ENCODE measurements around the gene SRC.

SRC gene

DNA sequence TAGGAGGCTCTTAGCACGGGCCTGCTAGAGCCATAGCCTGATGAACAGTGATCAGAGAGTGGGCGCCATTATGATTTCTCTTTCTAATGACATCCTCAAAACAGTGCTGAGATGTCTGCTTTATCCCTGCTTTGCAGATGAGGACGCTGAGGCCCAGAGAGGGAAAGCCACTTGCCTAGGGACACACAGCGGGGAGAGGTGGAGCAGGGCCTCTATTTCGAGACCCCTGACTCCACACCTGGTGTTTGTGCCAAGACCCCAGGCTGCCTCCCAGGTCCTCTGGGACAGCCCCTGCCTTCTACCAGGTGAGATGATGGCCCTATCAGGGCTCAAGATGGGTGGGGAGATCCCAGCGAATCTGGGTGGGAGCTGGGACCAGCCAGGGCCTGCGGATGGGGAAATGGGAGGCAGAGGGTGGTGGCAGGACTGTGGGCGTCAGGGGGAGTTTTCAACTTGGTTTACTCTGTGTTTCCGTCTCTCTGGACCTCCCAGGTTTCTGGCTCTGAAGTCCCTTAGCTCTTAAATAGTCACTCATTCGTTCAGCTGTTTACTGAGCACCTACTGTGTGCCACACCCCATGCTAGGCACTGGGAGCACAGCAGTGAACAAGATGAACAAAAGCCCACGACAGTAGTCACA is 36.7 kb downstream of the SRC start:
- no peak for DNase-seq (ENCODE audit: low read depth, low spot score)

DNA sequence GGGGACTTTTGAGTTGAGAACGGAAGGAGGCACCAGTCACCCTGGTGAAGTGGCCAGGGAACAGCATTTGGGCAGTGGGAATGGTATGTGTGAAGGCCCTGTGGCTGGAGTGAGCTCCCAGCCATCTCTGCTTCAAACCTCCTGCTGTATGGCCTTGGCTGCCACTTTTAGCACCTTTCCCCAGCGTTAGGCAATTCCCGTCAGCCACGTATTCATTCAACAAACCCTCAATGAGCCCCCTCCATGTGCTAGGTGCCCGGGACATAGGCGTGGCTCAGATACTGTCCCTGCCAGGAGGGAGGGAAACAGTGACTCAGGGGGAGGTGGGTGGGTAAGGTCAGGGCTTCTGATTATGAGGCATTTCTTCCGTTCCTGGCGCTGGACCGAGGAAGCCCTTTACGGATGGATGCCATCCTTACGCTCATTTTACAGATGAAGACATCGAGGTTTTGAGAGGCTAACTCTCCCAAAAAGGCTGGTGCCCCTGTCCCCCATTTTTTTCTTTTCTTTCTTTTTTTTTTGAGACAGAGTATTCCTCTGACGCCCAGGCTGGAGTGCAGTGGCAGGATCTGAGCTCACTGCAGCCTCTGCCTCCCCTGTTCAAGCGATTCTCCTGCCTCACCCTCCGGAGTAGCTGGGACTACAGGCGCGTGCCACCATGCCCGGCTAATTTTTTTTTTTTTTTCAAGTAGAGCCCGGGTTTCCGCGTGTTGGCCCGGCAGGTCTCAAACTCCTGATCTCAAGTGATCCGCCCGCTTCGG is 37.5 kb downstream of the SRC start:
- DNase-seq (ENCODE audit: low read depth, low spot score), result peak; percentile 57

DNA sequence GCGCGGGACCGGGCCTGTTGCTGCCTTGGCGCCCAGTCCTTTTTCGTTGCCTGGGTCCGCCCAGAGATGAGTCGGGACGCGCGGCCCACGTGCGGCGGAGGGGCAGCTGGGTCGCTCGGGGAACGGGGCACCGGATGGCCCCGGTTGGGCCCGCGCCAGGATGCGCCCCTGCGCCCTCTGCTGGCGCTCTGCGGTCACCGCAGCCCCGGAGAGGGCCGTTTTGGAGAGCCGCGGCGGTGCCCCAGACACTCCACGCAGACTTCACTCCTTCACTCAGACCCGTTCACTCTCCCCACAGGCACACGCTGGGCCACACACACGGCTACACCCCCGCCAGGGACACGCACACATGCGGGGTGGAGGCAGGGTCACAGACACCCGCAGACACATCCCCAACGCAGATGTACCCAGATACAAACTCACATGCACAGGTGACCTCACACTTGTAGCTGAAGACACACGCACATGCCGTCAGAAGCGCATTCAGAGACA is 38.8 kb downstream of the SRC start:
- DNase-seq (ENCODE audit: low read depth, low spot score), result peak; percentile 80

DNA sequence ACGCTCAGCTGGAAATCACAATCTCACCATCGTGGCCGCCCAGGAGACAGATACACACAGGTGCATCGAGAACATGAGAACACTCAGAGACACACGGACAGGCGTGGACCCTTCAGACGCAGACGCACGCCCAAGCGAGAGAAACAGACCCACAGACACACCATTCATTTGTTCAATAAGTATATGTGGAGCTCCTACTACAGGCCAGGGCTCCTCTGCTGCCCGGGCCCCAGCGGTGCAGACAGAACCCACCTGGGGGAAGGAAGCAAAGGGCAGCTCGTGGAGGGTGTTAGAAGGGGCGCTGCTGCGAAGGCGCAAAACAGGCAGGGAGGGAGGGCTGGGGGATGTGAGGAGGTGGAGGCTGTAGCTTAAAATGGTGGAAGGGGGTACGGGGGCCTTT is 39.2 kb downstream of the SRC start:
- DNase-seq (ENCODE audit: low read depth, low spot score), result no peak

DNA sequence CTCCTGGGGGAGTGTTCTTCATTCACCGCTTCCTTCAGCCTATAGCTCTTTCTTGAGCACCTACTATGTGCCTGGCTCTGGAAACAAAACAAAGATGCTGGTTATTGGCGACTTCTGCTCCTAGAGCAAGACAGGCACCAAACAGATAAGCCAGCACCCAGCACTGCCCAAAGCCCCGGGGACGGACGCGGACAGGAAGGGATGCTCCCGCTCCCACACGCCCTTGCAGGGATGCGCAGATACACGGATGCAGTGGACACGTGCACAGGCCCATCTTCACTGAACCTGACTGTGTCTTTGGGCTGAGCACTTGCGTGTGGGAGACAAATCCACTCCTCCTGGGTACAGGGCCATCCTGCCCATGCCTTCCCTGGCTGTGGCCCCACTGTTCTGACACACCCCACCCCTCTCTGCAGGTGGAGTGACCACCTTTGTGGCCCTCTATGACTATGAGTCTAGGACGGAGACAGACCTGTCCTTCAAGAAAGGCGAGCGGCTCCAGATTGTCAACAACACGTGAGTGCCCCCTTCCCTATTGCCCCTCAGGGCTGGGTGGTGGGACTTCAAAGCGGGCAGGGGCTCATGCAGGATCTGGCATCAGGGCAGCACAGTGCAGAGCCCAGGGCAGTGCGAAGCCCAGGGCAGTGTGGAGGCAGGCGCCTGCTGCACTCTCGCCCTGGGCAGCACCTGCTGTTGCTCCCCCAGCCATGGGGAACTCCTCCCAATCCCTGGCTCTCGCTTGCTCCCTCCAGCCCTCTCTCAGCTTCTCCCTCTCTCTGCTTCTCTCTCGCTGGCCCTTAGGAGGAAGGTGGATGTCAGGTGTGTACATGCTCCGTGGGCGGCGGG is 39.9 kb downstream of the SRC start:
- no peak for DNase-seq (ENCODE audit: low read depth, low spot score)

DNA sequence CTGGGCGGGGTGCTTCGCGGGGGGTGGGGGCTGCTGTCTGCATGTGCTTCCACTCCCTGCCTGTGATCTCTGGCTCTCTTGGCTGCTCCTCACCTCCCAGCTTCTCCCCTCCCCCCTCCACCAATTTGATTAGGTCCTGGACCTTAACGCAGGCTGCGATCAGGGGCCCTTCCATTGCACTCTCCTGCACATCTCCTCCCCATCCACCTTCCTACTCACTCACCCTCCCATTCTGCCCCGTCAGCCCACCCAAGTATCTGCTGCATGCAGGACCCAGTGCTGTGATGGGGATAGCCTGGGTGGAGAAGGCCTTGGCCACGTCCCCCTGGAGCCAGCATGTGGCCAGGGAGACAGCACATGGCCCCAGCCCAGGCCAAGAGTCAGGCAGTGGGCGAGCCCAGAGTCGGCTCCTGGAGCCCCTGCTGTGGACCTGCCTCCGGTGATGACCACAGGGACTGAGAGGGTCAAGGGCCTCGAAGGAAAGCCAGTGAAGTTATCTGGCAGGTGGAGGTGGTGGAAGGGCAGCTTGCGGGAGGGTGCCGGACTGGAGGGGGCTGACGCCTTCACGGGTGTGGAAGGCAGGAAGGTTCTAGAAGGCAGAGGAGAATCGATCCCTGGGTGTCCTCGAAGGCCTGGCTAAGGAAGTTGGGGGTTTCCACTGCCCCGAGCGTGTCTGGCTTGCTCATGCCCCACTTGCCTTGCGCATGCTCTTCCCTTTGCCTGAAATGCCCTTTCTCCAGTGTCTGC is 40.7 kb downstream of the SRC start:
- no peak for DNase-seq (ENCODE audit: low read depth, low spot score)

DNA sequence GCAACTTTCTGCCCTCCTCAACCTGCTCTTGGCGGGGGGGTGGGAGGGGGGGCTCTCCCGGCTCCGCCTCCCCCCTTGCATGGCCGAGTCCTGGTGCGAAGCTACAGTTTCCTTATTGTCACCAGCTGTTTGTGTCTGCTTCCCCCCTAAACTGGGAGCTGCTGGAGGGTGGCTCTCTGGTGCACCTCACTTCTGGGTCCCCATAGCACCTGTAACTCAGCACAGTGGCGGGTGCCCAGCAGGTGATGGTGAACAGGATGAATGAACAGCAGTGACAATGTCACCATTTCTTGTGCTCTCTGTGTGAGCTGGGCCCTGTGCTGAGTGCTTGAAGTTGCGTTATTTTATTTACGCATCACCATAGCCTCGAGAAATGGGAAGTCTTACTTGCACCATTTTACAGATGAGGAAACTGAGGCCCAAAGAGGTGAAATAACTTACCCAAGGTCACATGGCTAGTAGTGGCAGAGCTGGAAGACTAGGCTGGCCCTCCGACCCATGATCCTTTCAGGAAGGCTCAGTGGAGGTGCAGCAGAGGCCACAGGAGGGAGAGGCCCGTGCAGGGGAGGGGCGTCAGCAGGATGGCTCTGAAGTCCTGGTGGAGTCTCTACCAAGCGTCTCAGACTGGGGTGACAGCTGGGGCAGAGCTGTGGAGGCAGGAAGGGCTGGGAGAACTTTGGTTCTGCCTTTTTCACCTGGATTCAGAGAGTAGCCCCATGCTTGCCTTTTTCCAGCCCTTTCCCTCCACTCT is 41.8 kb downstream of the SRC start:
- no peak for DNase-seq (ENCODE audit: low read depth, low spot score)

DNA sequence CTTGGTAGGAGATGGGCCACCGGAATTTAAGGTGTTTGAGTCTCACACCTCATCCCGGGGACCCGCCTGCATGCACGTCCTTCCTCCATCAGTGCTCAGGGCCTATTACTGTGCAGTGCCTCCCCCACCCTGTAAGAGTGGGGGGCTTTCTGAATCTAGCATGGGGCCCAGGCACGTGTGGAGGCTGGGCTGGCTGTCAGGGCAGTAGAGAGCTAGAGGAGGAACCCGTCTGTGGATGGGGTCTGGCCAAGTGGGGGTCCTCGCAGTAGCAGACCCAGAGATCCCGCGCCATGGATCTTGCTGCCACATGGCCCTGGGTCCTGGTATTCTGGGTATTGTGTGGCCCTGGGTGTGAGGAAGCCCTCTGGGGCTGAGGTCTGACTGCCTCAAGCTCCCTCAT is 42.9 kb downstream of the SRC start:
- no peak for DNase-seq (ENCODE audit: low read depth, low spot score)

DNA sequence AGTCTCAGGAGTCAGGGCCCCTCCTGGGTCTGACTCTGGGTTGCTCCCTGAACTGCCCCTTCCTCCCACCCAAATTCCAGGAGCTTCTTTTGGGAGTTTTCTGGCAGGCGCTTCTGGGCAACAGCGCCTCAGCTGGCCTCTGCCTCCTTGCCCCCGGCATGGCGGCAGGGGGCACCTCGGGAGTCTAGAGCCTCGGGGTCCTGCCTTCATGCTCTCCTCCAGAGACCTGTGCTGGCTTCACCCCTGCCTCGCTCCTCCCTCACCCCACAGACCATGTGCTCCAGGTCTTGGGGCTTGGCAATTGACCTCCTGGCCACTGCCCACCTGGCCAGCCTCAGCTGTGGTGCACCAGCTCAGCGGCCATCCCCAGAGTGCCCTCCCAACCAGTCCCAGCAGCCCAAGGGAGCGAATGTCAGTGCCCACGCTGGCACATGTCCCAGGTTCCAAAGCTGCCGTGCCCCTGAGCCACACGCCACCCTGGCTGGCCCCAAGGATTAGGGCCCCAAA is 43.4 kb downstream of the SRC start:
- no peak for DNase-seq (ENCODE audit: low read depth, low spot score)

DNA sequence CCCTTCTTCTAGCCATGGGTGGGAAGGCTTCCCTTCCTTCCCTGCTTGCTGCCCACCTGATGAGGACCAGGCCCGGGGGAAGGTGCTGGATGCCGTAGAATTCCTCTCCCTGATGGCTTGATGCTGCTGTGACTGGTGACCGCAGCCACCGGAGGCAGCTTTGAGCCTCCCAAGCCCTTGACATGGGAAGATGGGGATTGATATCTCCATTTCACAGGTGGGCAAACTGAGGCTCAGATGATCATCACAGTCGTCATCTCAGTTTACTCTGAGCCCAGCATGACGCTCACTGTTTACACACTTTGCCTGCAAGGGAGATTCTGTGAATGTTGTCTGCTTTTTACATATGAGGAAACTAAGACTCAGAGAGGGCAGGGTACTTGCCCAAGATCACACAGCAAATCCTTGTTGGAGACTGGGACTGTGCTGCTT is 43.9 kb downstream of the SRC start:
- no peak for DNase-seq (ENCODE audit: low read depth, low spot score)

DNA sequence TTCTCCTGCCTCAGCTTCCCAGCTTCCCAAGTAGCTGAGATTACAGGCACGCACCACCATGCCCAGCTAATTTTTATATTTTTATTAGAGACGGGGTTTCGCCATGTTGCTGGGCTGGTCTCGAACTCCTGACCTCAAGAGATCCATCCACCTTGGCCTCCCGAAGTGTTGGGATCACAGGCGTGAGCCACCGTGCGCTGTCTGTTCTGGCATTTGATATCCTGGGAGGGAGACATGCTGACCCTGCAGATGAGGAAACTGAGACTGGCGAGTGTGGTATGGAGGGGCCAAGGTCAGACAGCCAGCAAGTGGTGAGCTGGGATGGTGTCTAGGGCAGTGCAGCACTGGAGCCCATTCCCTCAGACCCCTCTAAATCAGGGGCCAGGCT is 44.6 kb downstream of the SRC start:
- no peak for DNase-seq (ENCODE audit: low read depth, low spot score)

DNA sequence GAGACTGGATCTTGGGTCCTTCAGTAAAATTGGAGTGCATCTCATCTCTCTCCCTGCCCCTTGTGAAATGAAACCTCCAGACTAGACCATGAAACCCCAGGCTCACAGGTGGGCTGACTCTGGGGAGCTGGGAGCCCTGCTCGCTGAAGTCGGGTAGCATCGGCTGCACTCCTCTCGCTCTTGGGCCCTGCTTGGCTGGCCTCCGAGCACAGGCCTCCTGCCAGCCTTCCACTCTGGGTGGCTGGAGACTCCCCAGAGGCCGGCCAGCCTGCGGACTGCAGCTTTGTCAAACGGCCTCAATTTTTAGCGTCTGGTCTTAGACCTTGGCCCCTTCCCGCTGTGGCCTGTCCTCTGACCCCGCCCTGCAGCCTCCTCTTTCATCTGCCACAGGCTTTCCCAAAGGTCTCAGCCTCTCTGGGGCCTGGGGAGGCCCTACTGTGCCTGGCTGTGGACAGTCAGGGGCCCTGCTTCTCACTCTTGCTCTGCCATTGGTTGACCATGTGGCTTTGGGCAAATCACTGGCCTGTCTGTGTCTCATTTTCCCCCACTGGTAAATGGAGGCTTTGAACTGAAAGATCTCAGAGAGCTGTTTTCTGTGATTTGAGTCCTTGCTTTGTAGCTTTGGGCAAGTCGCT is 45.1 kb downstream of the SRC start:
- no peak for DNase-seq (ENCODE audit: low read depth, low spot score)

DNA sequence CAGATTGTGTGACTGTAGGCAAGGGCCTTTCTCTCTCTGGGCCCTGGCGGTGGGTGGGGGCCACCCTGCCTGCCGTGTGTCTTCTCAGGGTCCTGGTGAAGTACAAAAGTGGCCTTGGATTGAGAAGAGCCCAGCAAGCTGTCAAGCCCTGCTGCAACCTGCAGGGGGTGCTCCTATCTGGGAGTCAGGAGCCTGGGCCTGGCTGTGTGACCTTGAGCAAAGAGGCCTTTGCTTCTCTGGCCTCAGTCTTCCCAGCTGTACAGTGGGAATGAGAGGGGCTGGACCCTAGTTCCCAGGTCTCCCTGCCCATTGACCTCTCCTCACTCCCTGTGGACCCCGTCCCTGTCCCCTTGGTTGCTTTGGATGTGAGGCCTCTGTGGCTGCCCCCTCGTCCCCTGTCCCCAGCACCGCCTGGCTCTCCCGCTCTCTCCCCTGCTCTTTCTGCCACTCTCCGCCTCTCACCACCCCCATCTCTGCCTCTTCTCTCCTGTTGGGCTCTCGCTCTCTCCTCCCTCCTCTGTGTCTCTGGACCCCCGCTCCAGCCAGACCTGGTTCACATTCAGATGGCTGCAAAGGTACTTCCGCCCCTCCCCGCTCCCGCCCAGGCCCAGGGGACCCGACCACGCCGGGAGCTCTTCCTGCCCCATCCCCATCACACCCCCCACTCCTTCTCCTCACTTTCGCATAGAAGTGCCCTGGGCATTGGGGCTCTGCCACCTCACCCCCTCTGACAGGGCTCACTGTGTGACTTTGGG is 46.7 kb downstream of the SRC start:
- no peak for DNase-seq (ENCODE audit: low read depth, low spot score)

DNA sequence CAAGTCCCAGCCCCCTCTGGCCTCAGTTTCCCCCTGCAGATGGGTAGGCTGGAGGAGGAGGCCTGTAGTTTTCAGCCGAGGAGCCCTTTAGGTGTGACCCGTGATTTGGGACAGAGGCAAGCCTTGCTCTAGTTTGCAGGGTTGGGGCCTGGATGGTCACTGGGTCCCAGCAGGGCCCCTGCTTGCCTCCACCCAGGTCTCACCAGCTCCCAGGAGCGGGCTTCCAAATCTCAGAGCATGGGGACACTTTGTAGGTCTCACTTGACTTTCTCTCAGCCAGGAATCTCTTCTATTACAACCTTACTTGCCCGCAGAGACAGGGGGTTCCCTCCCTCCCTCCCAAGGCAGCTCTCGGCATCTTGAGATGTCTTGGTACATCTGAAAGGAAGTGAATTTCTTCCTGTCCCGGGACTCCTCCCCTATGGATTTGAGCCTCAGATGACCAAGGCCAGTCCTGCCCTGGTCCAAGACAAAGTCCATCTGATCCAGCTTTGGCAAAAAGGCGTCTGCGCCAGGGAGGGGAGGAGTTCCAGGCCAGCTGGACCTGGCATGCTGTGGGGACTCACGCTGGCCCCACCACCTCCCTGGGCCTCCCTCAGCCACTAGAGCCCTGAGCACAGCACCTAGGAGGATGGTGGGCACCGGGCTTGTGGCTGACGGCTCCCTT is 47.4 kb downstream of the SRC start:
- no peak for DNase-seq (ENCODE audit: low read depth, low spot score)

DNA sequence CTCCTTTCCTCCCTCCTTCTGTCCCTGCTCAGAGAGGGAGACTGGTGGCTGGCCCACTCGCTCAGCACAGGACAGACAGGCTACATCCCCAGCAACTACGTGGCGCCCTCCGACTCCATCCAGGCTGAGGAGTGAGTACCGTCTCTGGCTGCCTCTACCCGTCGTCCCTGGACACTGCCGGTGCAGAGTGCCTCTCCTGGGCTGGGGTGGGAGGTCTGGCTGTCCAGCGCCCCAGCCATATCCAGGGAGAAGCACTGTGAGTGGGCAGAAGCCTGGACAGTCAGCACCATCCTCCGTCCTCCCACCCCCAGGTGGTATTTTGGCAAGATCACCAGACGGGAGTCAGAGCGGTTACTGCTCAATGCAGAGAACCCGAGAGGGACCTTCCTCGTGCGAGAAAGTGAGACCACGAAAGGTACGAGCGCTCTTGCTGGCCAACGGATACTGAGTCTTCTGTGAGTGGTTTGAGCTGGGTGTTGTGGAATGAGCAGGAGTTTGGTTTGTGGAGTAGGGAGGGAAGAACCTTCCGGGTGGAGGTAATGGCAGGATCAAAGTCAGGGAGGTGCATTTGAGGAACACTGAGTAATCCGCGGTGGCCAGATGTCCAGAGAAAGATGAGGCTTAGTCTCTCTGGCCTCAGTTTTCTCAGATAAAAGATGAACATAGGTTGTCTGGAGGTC is 48.1 kb downstream of the SRC start:
- DNase-seq (ENCODE audit: low read depth, low spot score), result no peak

DNA sequence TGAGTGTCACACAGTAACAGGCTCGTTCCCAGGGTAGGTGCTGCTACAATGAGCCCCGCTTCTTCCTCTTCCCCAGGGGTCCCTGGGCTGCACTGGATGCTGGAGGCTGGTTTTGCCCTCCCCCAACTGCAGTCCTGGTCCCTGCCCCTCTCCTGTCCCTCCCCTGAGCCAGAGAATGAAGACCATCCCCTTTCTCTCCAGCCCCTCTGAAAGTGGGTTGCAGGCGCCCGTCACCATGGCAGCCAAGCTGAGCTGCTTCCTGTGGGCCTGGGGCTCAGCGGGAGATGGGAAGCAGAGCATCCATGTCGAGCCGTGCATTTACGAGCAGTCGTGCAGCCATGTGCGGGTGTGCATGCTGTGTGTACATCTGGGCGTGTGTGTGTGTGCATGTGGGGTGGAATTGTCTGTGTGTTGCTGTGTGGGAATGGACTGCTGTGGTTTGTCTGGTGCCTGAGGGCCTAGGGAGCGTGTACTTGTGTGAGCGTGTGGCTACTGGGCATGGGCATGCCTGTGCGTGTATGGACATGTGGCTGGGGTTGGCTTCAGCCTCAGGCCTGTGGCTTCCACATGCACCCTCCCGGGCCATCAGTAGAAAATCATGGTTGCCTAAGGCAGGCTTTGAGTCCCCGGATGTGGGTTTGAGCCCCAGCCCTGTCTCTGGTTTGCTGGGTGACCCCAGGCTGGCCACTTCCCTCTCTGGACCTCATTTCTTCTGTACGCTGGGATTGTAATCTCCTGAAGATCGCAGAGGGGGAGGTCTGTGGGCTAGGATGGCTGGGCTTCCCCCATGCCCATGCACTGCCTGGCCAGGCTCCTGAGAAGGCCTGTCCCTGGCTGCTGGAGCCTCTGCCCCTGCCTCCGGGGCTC is 48.8 kb downstream of the SRC start:
- no peak for DNase-seq (ENCODE audit: low read depth, low spot score)

DNA sequence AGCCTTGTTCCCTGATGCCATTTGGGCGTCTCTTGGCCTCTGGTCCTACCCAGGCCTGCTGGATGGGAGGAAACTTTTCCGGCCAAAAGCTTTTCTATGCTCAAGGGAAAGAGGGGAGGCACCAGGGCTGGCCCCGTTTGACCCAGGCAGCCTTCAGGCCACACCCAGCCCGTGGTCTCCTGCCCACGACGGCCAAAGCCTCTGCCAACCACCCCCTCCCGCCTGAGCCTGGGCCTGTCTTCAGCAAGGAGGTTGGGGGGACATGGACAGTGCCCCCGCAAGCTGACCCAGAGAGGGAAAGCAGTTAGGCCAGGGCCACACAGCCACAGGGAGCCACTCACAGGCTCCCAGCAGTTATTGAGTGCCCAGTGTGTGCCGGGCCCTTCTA is 49.5 kb downstream of the SRC start:
- no peak for DNase-seq (ENCODE audit: low read depth, low spot score)

Measured in astrocyte of the hippocampus (primary cell).